ENCODE data around the gene CFI. TPM values are rescaled to one million over a fixed set of nuclear protein-coding genes. Genes with fewer than 3 reads are reported as not detected.

Gene CFI
- total RNA-seq, 3 donors from 2014 or later (not counting 1 experiment from before 2014, with no cell fraction given) = not detected

DNA sequence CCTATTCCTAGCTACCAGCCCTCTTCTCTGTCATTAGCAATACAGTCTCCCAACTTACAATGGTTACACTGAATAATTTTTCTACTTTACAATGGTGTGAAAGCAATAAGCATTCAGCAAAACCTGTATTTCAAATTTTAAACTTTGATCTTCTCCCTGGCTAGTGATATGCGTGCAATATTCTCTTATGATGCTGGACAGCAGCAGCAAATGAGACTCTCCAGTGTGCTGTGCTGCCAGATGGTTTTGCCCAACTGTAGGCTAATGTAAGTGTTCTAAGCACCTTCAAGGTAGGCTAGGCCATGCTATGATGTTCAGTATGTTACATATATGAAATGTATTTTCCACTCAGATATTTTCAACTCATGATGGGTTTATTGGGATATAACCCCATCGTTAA, 7.9 kb upstream of the CFI start:
- Mint-ChIP-seq H3K9me3 (no peaks in the 10 kb centered on the region), H3K4me3 (no peak overlapping the region), H3K4me1 (peaks cover 3% of the 10 kb centered on the region in 2 donors), H3K27me3 (ENCODE audit: low read depth in 2 of 2) (peaks cover 25 to 28% of the 10 kb centered on the region in 2 donors), H3K36me3 (no peaks in the 10 kb centered on the region), H3K27ac (no peak overlapping the region)
- intact Hi-C loops (cut with micrococcal nuclease) = no loop called here
- 88% methylated on average over 1 of the region's 2 CpGs for WGBS (ENCODE audit: insufficient coverage)
- no peaks in the 10 kb centered on the region for H3K36me3 ChIP-seq (ENCODE audit: control insufficient read depth, insufficient read depth, low read length)
- peaks cover 5% of the 10 kb centered on the region for H3K4me1 ChIP-seq (ENCODE audit: control insufficient read depth, insufficient read depth, low read length)
- TF ChIP-seq, protein P1, sequence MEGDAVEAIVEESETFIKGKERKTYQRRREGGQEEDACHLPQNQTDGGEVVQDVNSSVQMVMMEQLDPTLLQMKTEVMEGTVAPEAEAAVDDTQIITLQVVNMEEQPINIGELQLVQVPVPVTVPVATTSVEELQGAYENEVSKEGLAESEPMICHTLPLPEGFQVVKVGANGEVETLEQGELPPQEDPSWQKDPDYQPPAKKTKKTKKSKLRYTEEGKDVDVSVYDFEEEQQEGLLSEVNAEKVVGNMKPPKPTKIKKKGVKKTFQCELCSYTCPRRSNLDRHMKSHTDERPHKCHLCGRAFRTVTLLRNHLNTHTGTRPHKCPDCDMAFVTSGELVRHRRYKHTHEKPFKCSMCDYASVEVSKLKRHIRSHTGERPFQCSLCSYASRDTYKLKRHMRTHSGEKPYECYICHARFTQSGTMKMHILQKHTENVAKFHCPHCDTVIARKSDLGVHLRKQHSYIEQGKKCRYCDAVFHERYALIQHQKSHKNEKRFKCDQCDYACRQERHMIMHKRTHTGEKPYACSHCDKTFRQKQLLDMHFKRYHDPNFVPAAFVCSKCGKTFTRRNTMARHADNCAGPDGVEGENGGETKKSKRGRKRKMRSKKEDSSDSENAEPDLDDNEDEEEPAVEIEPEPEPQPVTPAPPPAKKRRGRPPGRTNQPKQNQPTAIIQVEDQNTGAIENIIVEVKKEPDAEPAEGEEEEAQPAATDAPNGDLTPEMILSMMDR (IDR thresholded peaks at IDR 0.05) = no peak
- ATAC-seq (no peak), DNase-seq (no peak)
- no peaks in the 10 kb centered on the region for H3K9me3 ChIP-seq (ENCODE audit: control insufficient read depth, insufficient read depth, low read length)
- H3K27ac ChIP-seq (ENCODE audit: low read length) = no peak overlapping the region
- no peak overlapping the region for H3K4me3 ChIP-seq (ENCODE audit: low read length)
- H3K27me3 ChIP-seq (ENCODE audit: control insufficient read depth, insufficient read depth, low read length) = no peaks in the 10 kb centered on the region

DNA sequence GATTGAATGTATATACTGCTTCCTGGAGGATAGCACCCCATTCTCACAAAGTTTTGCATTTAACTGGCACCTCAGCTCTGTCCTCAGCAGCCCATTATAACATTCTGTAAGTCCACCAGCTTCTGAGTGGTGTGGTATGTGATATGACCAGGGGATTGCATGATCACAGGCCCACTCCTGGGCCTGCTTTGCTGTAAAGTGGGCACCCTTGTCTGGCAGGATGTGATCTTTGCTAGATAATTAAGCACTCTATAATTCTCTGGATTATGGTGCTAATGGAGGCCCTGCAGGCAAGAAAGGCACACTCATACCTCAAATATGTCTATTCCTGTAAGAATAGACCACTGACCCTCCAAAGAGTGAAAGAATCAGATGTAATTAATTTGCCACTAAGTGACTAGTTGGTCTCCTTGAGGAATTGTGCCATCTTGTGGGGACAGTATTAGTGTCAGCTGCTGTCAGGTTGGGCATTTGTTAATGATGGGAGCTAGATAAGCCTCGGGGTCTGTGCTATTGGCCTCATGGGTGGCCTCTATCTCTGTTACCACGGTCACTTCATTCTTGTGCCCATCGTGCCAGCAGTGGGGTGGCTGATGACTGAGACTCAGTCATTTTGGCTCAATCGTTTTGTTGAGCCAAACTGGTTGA, 2.2 kb upstream of the CFI start:
- DNase-seq (peak in 1 of 2 donors; percentile 62), ATAC-seq (peak in 2 of 3 donors; percentile 42 to 52)
- Histone ChIP-seq H3K27ac (ENCODE audit: low read length) (no peak overlapping the region), H3K36me3 (ENCODE audit: control insufficient read depth, insufficient read depth, low read length) (no peaks in the 10 kb centered on the region), H3K4me1 (ENCODE audit: control insufficient read depth, insufficient read depth, low read length) (no peaks in the 10 kb centered on the region), H3K4me3 (ENCODE audit: low read length) (no peak overlapping the region), H3K27me3 (ENCODE audit: control insufficient read depth, insufficient read depth, low read length) (no peaks in the 10 kb centered on the region), H3K9me3 (ENCODE audit: control insufficient read depth, insufficient read depth, low read length) (no peaks in the 10 kb centered on the region)
- intact Hi-C loops (cut with micrococcal nuclease) = no loop called here
- Mint-ChIP-seq H3K36me3 (no peaks in the 10 kb centered on the region), H3K27me3 (ENCODE audit: low read depth in 2 of 2) (peaks cover 12 to 17% of the 10 kb centered on the region in 2 donors), H3K4me3 (no peak overlapping the region), H3K27ac (no peak overlapping the region), H3K9me3 (no peaks in the 10 kb centered on the region), H3K4me1 (no peaks in the 10 kb centered on the region)
- 49% methylated on average over 4 of the region's 4 CpGs for WGBS (ENCODE audit: insufficient coverage)
- TF ChIP-seq, protein P1 (IDR thresholded peaks at IDR 0.05) = no peak

DNA sequence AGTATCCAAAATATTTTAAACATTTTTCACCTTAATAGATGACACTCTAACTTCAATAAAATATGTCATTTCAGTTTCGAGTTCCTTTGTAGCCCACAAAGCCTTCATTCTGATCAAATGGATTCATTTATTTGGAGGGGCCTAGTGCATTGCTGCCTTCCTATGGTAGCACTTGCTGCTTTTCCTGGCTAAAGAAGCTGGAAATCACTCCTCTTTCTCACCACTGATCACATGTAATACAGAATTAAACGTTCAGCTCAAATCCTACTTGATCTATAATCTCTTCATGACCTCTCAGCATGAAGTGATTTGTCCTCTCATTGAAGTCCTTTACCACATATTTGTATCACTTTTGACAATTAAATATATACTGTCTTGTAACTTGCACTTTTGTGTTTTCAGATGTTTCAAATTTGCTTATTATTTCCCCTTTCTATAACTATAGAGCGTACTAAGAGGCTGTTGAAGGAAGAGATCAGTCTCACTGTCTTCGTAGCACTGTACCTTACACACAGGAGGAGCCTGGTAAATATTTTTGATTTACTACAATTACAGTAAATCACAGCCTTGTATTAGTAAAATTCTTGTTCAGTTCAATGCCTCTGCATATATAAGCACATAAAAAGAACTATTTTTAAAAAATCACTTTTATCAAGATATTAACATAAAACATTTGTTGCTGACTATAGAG, 555 bp downstream of the CFI start:
- no peaks in the 10 kb centered on the region for H3K9me3 ChIP-seq (ENCODE audit: control insufficient read depth, insufficient read depth, low read length)
- Mint-ChIP-seq H3K4me1 (no peaks in the 10 kb centered on the region), H3K9me3 (no peaks in the 10 kb centered on the region), H3K4me3 (no peak overlapping the region), H3K27ac (no peak overlapping the region), H3K27me3 (ENCODE audit: low read depth in 2 of 2) (peaks cover 16 to 28% of the 10 kb centered on the region in 2 donors), H3K36me3 (no peaks in the 10 kb centered on the region)
- no peak overlapping the region for H3K4me3 ChIP-seq (ENCODE audit: low read length)
- WGBS (ENCODE audit: insufficient coverage) = 74% methylated on average over 2 of the region's 4 CpGs
- intact Hi-C loops (cut with micrococcal nuclease) = no loop called here
- DNase-seq (no peak), ATAC-seq (no peak)
- H3K27me3 ChIP-seq (ENCODE audit: control insufficient read depth, insufficient read depth, low read length) = no peaks in the 10 kb centered on the region
- TF ChIP-seq, protein P1 (IDR thresholded peaks at IDR 0.05) = no peak
- no peaks in the 10 kb centered on the region for H3K36me3 ChIP-seq (ENCODE audit: control insufficient read depth, insufficient read depth, low read length)
- no peak overlapping the region for H3K27ac ChIP-seq (ENCODE audit: low read length)
- no peaks in the 10 kb centered on the region for H3K4me1 ChIP-seq (ENCODE audit: control insufficient read depth, insufficient read depth, low read length)
